Measurements from ENCODE around the gene ATP13A3. TPM values are rescaled to one million over a fixed set of nuclear protein-coding genes. Genes with fewer than 3 reads are reported as not detected.

ATP13A3 gene
- total and polyA plus RNA-seq, 10 of the 15 experiments (the other 5 are each of a cell fraction or from before 2014, with no cell fraction given), result 14.0 to 108 (median 69.5) TPM

DNA sequence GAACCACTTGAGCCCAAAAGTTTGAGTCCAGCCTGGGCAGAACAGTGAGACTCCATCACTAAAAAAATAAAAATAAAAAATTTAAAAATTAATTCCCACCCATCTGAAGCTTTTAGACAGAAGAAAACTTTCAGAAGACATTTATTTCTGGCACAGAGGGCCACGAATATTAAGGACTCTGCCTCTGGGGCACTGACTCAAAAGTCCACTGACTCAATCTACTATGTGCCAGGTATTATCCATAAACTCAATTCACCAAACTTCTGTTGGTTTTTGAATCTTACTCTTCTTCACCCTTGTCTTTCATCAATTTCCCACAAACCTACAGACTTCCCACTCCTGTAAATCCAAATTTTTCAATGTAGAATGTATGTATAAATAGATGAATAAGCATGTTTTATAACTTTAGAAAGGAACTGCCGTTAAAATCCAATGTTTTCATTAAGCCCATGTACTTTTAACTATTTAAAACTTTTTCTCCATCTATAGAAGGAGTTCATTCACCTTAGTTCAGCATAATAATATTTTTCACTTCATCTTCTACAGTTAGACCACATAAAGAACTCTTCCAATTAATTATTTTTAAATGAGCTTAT, 19.9 kb downstream of the ATP13A3 start:
- Histone ChIP-seq H3K4me3 (no peak overlapping the region), H3K9me3 (replicated peaks; ENCODE audit: control insufficient read depth, insufficient read depth, low read length) (no peaks in the 10 kb centered on the region), H3K4me2 (ENCODE audit: control insufficient read depth, insufficient read depth) (no peak overlapping the region), H3K27ac (ENCODE audit: control insufficient read depth, insufficient read depth) (peak overlapping the region; percentile 8; the same call in 1 of the 2 replicates), H3K79me2 (ENCODE audit: control insufficient read depth, insufficient read depth, low read length) (peaks cover 68% of the 10 kb centered on the region), H3K27me3 (replicated peaks in 1 of 2; ENCODE audit: control insufficient read depth in 2 of 2, insufficient read depth in 2 of 2, low read length in 1 of 2) (no peaks in the 10 kb centered on the region), H4K20me1 (ENCODE audit: control insufficient read depth, insufficient read depth) (no peaks in the 10 kb centered on the region), H3K4me1 (ENCODE audit: control insufficient read depth, insufficient read depth, low read length) (peaks cover 10% of the 10 kb centered on the region), H3K36me3 (ENCODE audit: control insufficient read depth in 2 of 2, insufficient read depth in 2 of 2, low read length in 1 of 2) (peaks cover 0 to 7% of the 10 kb centered on the region in 2 experiments; a peak in 2 of 4 replicates), H3K9ac (ENCODE audit: control insufficient read depth, insufficient read depth, low read length) (no peak overlapping the region), H2AFZ (ENCODE audit: control insufficient read depth, low read depth, low read length) (no peak overlapping the region)
- DNase-seq (ENCODE audit: low read depth, low spot score) (no peak), ATAC-seq (peak; percentile 34), FAIRE-seq (no peak)
- intact Hi-C loops (cut with micrococcal nuclease; ENCODE audit: unreplicated experiment), result no loop called here
- BruUV-seq (replicated peaks), result no TSS peak
- 48% methylated on average over 2 of the region's 2 CpGs for WGBS (ENCODE audit: insufficient coverage, insufficient replicate concordance, low lambda C conversion rate, missing lambda C conversion rate)
- ChIA-PET SMC1A (ENCODE audit: uncharacterized antibody, unreplicated experiment) (interaction anchor here (0.7 to 1.9 kb wide), 9 partner anchors 8 to 108 kb away, joined by 3 to 9 read pairs (median 5); no protein-coding TSS in a partner anchor), RAD21 (ENCODE audit: unreplicated experiment) (interaction anchor here (1.3 to 1.4 kb wide), 3 partner anchors 14 to 128 kb away, joined by 3 to 7 read pairs (median 3); no protein-coding TSS in a partner anchor), CTCF (interaction anchor here (0.8 to 2.6 kb wide), 8 partner anchors 17 to 148 kb away, joined by 3 to 18 read pairs (median 5); no protein-coding TSS in a partner anchor), POLR2A (interaction anchor here (1.2 to 2.1 kb wide), 2 partner anchors 17 to 24 kb away, joined by 3 to 8 read pairs; no protein-coding TSS in a partner anchor)
- in situ Hi-C loops (cut with MboI), result no loop called here
- TF ChIP-seq, protein P1, sequence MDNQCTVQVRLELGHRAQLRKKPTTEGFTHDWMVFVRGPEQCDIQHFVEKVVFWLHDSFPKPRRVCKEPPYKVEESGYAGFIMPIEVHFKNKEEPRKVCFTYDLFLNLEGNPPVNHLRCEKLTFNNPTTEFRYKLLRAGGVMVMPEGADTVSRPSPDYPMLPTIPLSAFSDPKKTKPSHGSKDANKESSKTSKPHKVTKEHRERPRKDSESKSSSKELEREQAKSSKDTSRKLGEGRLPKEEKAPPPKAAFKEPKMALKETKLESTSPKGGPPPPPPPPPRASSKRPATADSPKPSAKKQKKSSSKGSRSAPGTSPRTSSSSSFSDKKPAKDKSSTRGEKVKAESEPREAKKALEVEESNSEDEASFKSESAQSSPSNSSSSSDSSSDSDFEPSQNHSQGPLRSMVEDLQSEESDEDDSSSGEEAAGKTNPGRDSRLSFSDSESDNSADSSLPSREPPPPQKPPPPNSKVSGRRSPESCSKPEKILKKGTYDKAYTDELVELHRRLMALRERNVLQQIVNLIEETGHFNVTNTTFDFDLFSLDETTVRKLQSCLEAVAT (IDR thresholded peaks at IDR 0.05), result no peak
- TF ChIP-seq ZNF384 (IDR thresholded peaks at IDR 0.05; ENCODE audit: borderline replicate concordance, low read depth, low read length) (no peak), CHD1 (IDR thresholded peaks at IDR 0.05; ENCODE audit: low read depth, low read length) (no peak), NFIC (IDR thresholded peaks at IDR 0.05; ENCODE audit: low read depth, low read length) (no peak), HCFC1 (IDR thresholded peaks at IDR 0.05; ENCODE audit: low read length) (no peak), MTA2 (IDR thresholded peaks at IDR 0.05; ENCODE audit: low read depth) (no peak), SMAD5 (IDR thresholded peaks at IDR 0.05; ENCODE audit: low read depth) (no peak), BCL11A (IDR thresholded peaks at IDR 0.05; ENCODE audit: low read depth, low read length) (no peak), PAX8 (IDR thresholded peaks at IDR 0.05) (no peak), RAD51 (IDR thresholded peaks at IDR 0.05) (no peak), ZBED1 (IDR thresholded peaks at IDR 0.05; ENCODE audit: borderline replicate concordance) (no peak), ZNF274 (IDR thresholded peaks at IDR 0.05; ENCODE audit: insufficient read depth, insufficient read length) (no peak), HDAC6 (IDR thresholded peaks at IDR 0.05; ENCODE audit: unreplicated experiment) (no peak)
- TF ChIP-seq, protein P2, sequence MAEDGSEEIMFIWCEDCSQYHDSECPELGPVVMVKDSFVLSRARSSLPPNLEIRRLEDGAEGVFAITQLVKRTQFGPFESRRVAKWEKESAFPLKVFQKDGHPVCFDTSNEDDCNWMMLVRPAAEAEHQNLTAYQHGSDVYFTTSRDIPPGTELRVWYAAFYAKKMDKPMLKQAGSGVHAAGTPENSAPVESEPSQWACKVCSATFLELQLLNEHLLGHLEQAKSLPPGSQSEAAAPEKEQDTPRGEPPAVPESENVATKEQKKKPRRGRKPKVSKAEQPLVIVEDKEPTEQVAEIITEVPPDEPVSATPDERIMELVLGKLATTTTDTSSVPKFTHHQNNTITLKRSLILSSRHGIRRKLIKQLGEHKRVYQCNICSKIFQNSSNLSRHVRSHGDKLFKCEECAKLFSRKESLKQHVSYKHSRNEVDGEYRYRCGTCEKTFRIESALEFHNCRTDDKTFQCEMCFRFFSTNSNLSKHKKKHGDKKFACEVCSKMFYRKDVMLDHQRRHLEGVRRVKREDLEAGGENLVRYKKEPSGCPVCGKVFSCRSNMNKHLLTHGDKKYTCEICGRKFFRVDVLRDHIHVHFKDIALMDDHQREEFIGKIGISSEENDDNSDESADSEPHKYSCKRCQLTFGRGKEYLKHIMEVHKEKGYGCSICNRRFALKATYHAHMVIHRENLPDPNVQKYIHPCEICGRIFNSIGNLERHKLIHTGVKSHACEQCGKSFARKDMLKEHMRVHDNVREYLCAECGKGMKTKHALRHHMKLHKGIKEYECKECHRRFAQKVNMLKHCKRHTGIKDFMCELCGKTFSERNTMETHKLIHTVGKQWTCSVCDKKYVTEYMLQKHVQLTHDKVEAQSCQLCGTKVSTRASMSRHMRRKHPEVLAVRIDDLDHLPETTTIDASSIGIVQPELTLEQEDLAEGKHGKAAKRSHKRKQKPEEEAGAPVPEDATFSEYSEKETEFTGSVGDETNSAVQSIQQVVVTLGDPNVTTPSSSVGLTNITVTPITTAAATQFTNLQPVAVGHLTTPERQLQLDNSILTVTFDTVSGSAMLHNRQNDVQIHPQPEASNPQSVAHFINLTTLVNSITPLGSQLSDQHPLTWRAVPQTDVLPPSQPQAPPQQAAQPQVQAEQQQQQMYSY (CRISPR knock-in tag; IDR thresholded peaks at IDR 0.05), result no peak
- TF ChIP-seq, protein P3, sequence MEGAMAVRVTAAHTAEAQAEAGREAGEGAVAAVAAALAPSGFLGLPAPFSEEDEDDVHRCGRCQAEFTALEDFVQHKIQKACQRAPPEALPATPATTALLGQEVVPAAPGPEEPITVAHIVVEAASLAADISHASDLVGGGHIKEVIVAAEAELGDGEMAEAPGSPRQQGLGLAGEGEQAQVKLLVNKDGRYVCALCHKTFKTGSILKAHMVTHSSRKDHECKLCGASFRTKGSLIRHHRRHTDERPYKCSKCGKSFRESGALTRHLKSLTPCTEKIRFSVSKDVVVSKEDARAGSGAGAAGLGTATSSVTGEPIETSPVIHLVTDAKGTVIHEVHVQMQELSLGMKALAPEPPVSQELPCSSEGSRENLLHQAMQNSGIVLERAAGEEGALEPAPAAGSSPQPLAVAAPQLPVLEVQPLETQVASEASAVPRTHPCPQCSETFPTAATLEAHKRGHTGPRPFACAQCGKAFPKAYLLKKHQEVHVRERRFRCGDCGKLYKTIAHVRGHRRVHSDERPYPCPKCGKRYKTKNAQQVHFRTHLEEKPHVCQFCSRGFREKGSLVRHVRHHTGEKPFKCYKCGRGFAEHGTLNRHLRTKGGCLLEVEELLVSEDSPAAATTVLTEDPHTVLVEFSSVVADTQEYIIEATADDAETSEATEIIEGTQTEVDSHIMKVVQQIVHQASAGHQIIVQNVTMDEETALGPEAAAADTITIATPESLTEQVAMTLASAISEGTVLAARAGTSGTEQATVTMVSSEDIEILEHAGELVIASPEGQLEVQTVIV (IDR thresholded peaks at IDR 0.05; ENCODE audit: borderline replicate concordance, partially characterized antibody), result no peak
- TF ChIP-seq, protein P4, sequence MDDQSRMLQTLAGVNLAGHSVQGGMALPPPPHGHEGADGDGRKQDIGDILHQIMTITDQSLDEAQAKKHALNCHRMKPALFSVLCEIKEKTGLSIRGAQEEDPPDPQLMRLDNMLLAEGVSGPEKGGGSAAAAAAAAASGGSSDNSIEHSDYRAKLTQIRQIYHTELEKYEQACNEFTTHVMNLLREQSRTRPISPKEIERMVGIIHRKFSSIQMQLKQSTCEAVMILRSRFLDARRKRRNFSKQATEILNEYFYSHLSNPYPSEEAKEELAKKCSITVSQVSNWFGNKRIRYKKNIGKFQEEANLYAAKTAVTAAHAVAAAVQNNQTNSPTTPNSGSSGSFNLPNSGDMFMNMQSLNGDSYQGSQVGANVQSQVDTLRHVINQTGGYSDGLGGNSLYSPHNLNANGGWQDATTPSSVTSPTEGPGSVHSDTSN (IDR thresholded peaks at IDR 0.05; ENCODE audit: insufficient replicate concordance, low read depth, low read length), result no peak
